ENCODE measurements around the gene CABS1. TPM values are rescaled to one million over a fixed set of nuclear protein-coding genes. Genes with fewer than 3 reads are reported as not detected.

CABS1 gene
- total and polyA plus RNA-seq, 2 of the 8 experiments (the other 6 are each of a cell fraction or from before 2014, with no cell fraction given) = 0.03 TPM; not detected in 1

GRCh38 chr4:70364002-70364401, 29.2 kb downstream of the CABS1 start:
- POLR2A ChIA-PET (ENCODE audit: partially characterized antibody) = no interaction called here

More at GRCh38 chr4:70364002-70364401, 29.2 kb downstream of the CABS1 start:
- Histone ChIP-seq H3K23me2 (ENCODE audit: low read depth, low read length) (no peaks in the 10 kb centered on the region; the same call in 1 of the 2 replicates), H2BK20ac (ENCODE audit: low read length) (no peak overlapping the region), H4K91ac (replicated peaks; ENCODE audit: insufficient read length, low read length) (no peak overlapping the region), H3K4me2 (ENCODE audit: insufficient read depth in 1 of 2, low read depth in 2 of 2, low read length in 2 of 2) (no peak overlapping the region), H3K27me3 (replicated peaks in 1 of 4; ENCODE audit: control insufficient read depth in 3 of 4, extremely low read depth in 1 of 4, insufficient read depth in 3 of 4, low read length in 3 of 4) (no peaks in the 10 kb centered on the region), H2AFZ (ENCODE audit: low read length) (no peak overlapping the region), H2AK5ac (ENCODE audit: low read depth, low read length) (no peak overlapping the region), H3K14ac (ENCODE audit: insufficient read length) (no peak overlapping the region), H3K4ac (replicated peaks; ENCODE audit: insufficient read length, low read depth, low read length) (no peak overlapping the region), H4K20me1 (replicated peaks in 1 of 2; ENCODE audit: control insufficient read depth in 1 of 2, insufficient read depth in 2 of 2, low read length in 2 of 2) (no peaks in the 10 kb centered on the region), H3K27ac (ENCODE audit: low read depth, low read length) (no peak overlapping the region), H3K4me1 (replicated peaks in 1 of 4; ENCODE audit: control insufficient read depth in 3 of 4, insufficient read depth in 4 of 4, low read length in 3 of 4) (no peaks in the 10 kb centered on the region), H4K8ac (ENCODE audit: extremely low read depth, insufficient read depth, low read length) (no peak overlapping the region), H2BK15ac (ENCODE audit: low read length) (no peak overlapping the region), H2BK120ac (replicated peaks; ENCODE audit: low read depth, low read length) (no peak overlapping the region), H2BK5ac (ENCODE audit: low read depth, low read length) (no peak overlapping the region), H3K23ac (ENCODE audit: insufficient read length) (no peak overlapping the region), H3K4me3 (ENCODE audit: extremely low read depth in 1 of 4, insufficient read depth in 2 of 4, low read depth in 3 of 4, low read length in 4 of 4) (no peak overlapping the region), H3K79me1 (ENCODE audit: low read depth, low read length) (no peaks in the 10 kb centered on the region), H3K9ac (replicated peaks in 1 of 4; ENCODE audit: extremely low read depth in 1 of 4, low read depth in 3 of 4, low read length in 3 of 4) (no peak overlapping the region), H3K56ac (replicated peaks; ENCODE audit: insufficient read length, low read depth, low read length) (no peak overlapping the region), H2BK12ac (ENCODE audit: low read depth, low read length) (no peak overlapping the region), H3K9me3 (ENCODE audit: insufficient read depth in 2 of 2, low read depth in 1 of 2, low read length in 1 of 2) (no peaks in the 10 kb centered on the region), H3K18ac (ENCODE audit: extremely low read depth, low read length) (no peak overlapping the region), H4K5ac (ENCODE audit: insufficient read length, low read depth, low read length) (no peak overlapping the region), H3K36me3 (ENCODE audit: control insufficient read depth in 2 of 4, insufficient read depth in 4 of 4, low read length in 3 of 4) (no peaks in the 10 kb centered on the region), H3K79me2 (ENCODE audit: control insufficient read depth in 1 of 2, insufficient read depth in 2 of 2, low read length in 2 of 2) (no peaks in the 10 kb centered on the region)
- CTCF ChIA-PET (ENCODE audit: partially characterized antibody) = interaction anchor here (1.2 kb wide), 1 partner anchor 30 kb away, joined by 3 read pairs; no protein-coding TSS in a partner anchor
- 95% methylated on average over 5 of the region's 5 CpGs; no CpG with 5 or more reads in 1 of the 2 experiments for WGBS, 2 experiments (ENCODE audit: extremely low coverage in 1 of 2, insufficient coverage in 1 of 2, insufficient read length in 1 of 2, insufficient replicate concordance in 2 of 2, low coverage in 1 of 2, low lambda C conversion rate in 2 of 2, missing lambda C conversion rate in 1 of 2)
- FAIRE-seq = no peak
- TF ChIP-seq USF2 (IDR thresholded peaks at IDR 0.05; ENCODE audit: low read length) (no peak), E2F6 (IDR thresholded peaks at IDR 0.05) (no peak), HDAC6 (IDR thresholded peaks at IDR 0.05; ENCODE audit: low read depth, low read length) (no peak), SP1 (IDR thresholded peaks at IDR 0.05; ENCODE audit: low read depth, low read length) (no peak), SIN3A (conservative IDR thresholded peaks at IDR 0.05 in 1 of 2, IDR thresholded peaks at IDR 0.05 in 1 of 2; ENCODE audit: low read depth in 1 of 2, low read length in 2 of 2) (no peak), CEBPB (IDR thresholded peaks at IDR 0.05; ENCODE audit: low read depth, low read length) (no peak), CHD2 (IDR thresholded peaks at IDR 0.05; ENCODE audit: low read length) (no peak), POLR2AphosphoS5 (IDR thresholded peaks at IDR 0.05; ENCODE audit: low read depth, low read length) (no peak), TAF7 (optimal IDR thresholded peaks at IDR 0.05; ENCODE audit: borderline replicate concordance, low read depth, low read length) (no peak), SAP30 (IDR thresholded peaks at IDR 0.05; ENCODE audit: insufficient read depth, insufficient replicate concordance, low read length) (no peak), KDM4A (IDR thresholded peaks at IDR 0.05; ENCODE audit: low read depth, low read length, severe bottlenecking) (no peak), TEAD4 (IDR thresholded peaks at IDR 0.05; ENCODE audit: low read depth, low read length) (no peak)
- no peak for DNase-seq (ENCODE audit: low read depth in 1 of 2, low spot score in 2 of 2)
